ENCODE measurements around the gene AMFR. TPM values are rescaled to one million over a fixed set of nuclear protein-coding genes. Genes with fewer than 3 reads are reported as not detected.

Gene AMFR
- total and polyA plus RNA-seq, 2 of the 13 experiments (the other 11 are each of a cell fraction or from before 2014, with no cell fraction given): 52.9 to 108 TPM

DNA sequence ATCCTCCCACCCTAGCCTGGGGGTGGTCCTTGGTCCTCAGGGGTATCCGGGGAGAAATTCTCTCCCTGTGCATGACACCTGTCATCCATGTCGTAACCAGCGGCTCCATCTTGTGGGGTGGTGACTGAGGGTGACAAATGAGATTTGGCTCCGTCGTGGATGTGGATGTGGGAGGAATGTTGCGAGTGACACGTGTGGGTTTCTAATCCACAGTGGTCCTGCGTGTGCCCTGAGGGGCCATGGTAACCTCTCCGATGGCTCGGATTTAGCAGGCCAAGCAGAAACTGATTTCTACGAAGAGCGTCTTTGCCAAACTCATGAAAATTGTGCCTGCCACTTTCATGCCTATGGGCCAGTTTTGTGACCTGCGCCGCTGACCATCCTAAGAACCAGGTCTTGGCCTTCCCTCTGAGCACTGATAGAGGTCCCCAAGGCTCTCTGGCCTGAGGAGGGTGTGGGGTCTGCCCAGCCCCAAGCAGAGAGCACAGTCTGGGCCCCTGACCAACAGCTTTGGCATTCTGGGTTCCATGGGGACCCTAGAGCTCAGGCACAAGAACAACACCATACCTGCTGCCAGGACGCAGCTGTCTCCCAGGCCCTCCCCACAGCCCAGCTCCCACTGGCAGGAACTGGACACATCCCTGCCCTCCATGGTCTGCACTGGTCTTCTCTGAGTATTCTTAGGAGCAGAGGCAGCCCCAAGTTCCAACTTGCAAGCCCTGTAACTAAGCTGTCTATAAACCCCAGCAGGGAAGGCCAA is 79.0 kb downstream of the AMFR start:
- H3K4me3 ChIP-seq (replicated peaks in 1 of 3; ENCODE audit: insufficient read depth in 1 of 3, low read depth in 2 of 3, low read length in 3 of 3): no peak overlapping the region
- H3K9me3 ChIP-seq (ENCODE audit: low read length): no peaks in the 10 kb centered on the region
- DNase-seq (ENCODE audit: low spot score) (no peak), ATAC-seq (no peak), FAIRE-seq (no peak)
- H3K27me3 ChIP-seq (ENCODE audit: control insufficient read depth in 1 of 2, insufficient read depth in 2 of 2, low read length in 2 of 2): peaks cover 8 to 55% of the 10 kb centered on the region in 2 experiments; a peak in 3 of 5 replicates
- no peak for TF ChIP-seq ZNF468 (CRISPR knock-in tag; IDR thresholded peaks at IDR 0.05)
- TF ChIP-seq, protein P1, sequence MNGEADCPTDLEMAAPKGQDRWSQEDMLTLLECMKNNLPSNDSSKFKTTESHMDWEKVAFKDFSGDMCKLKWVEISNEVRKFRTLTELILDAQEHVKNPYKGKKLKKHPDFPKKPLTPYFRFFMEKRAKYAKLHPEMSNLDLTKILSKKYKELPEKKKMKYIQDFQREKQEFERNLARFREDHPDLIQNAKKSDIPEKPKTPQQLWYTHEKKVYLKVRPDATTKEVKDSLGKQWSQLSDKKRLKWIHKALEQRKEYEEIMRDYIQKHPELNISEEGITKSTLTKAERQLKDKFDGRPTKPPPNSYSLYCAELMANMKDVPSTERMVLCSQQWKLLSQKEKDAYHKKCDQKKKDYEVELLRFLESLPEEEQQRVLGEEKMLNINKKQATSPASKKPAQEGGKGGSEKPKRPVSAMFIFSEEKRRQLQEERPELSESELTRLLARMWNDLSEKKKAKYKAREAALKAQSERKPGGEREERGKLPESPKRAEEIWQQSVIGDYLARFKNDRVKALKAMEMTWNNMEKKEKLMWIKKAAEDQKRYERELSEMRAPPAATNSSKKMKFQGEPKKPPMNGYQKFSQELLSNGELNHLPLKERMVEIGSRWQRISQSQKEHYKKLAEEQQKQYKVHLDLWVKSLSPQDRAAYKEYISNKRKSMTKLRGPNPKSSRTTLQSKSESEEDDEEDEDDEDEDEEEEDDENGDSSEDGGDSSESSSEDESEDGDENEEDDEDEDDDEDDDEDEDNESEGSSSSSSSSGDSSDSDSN (CRISPR knock-in tag; IDR thresholded peaks at IDR 0.05): 0 out of 2 replicates have a peak, but pooled peaks have one; percentile 34
- no peaks in the 10 kb centered on the region for H4K20me1 ChIP-seq (ENCODE audit: insufficient read depth, low read length)
- CTCF ChIA-PET (ENCODE audit: low intra/inter-chr PET ratio, low total read pairs): no interaction called here
- no peak overlapping the region for H3K4me2 ChIP-seq (ENCODE audit: low read depth, low read length)
- H3K36me3 ChIP-seq (replicated peaks in 1 of 2; ENCODE audit: control insufficient read depth in 1 of 2, insufficient read depth in 2 of 2, low read length in 2 of 2): no peaks in the 10 kb centered on the region
- BruUV-seq (replicated peaks): no TSS peak
- in situ Hi-C loops (cut with HindIII; ENCODE audit: extremely low pct_ligation_motif_present, low pct_unique_long_range_greater_than_20kb) (no loop called here), intact Hi-C loops (cut with micrococcal nuclease; ENCODE audit: unreplicated experiment) (no loop called here)
- no peak overlapping the region for H3K9ac ChIP-seq (ENCODE audit: insufficient read depth, low read depth, low read length)
- H3K4me1 ChIP-seq (ENCODE audit: insufficient read depth, low read length): peaks cover 22% of the 10 kb centered on the region
- WGBS (ENCODE audit: low lambda C conversion rate): 77% methylated on average over 14 of the region's 15 CpGs
- POLR2A ChIA-PET: no interaction called here
- no peaks in the 10 kb centered on the region for H3K79me2 ChIP-seq (ENCODE audit: insufficient read depth, low read length)
- no peak overlapping the region for H2AFZ ChIP-seq (ENCODE audit: low read length)
- no peak overlapping the region for H3K27ac ChIP-seq (ENCODE audit: extremely low read length, insufficient read depth, low read length)

DNA sequence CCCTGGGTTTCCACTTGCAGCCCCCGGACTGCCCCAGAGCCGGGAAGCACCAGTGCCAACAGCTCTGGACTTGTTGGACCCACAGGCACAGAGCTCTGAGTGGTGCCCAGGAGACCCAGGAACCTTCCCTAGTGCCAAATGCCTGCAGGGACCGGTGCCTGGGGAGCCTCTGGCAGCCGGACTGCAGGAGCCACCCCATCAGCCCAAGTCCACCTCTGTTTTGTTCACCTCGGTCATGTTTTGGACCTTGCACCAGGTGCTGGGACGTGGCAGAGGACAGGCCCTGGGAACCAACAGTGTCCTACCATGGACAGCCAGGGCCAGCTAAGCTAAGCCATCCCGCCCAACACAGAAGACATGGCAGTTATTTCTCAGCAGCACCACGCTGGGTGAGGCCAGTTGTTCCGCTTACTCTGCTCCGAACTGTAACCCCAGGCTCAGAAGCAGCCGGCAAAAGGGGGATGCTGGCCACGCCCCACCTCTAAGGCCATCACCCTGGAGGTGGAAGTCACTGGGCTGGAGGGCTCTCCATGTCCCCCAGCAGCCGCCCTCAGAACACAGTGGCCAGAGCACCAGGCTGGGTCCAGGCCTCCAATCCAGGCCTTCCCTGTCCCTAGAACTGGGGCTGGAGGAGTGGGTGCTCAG is 79.8 kb downstream of the AMFR start:
- BruUV-seq (replicated peaks): no TSS peak
- peak overlapping the region; percentile 61 for H3K4me2 ChIP-seq (ENCODE audit: low read depth, low read length)
- H3K9me3 ChIP-seq (ENCODE audit: low read length): no peaks in the 10 kb centered on the region
- FAIRE-seq (no peak), DNase-seq (ENCODE audit: low spot score) (no peak), ATAC-seq (peak; percentile 42)
- H3K79me2 ChIP-seq (ENCODE audit: insufficient read depth, low read length): no peaks in the 10 kb centered on the region
- CTCF ChIA-PET (ENCODE audit: low intra/inter-chr PET ratio, low total read pairs): no interaction called here
- peaks cover 11 to 55% of the 10 kb centered on the region in 2 experiments; a peak in 3 of 5 replicates for H3K27me3 ChIP-seq (ENCODE audit: control insufficient read depth in 1 of 2, insufficient read depth in 2 of 2, low read length in 2 of 2)
- H3K9ac ChIP-seq (ENCODE audit: insufficient read depth, low read depth, low read length): peak overlapping the region; percentile 35; the same call in 1 of the 2 replicates
- in situ Hi-C loops (cut with HindIII; ENCODE audit: extremely low pct_ligation_motif_present, low pct_unique_long_range_greater_than_20kb): no loop called here
- H3K4me3 ChIP-seq (replicated peaks in 1 of 3; ENCODE audit: insufficient read depth in 1 of 3, low read depth in 2 of 3, low read length in 3 of 3): peak overlapping the region in 1 of 3 experiments; percentile 51; a peak in 1 of 6 replicates
- no peak overlapping the region for H2AFZ ChIP-seq (ENCODE audit: low read length)
- H4K20me1 ChIP-seq (ENCODE audit: insufficient read depth, low read length): no peaks in the 10 kb centered on the region
- WGBS (ENCODE audit: low lambda C conversion rate): 50% methylated on average over 2 of the region's 13 CpGs
- peaks cover 22% of the 10 kb centered on the region for H3K4me1 ChIP-seq (ENCODE audit: insufficient read depth, low read length)
- no peak overlapping the region for H3K27ac ChIP-seq (ENCODE audit: extremely low read length, insufficient read depth, low read length)
- POLR2A ChIA-PET: no interaction called here
- intact Hi-C loops (cut with micrococcal nuclease; ENCODE audit: unreplicated experiment): no loop called here
- no peaks in the 10 kb centered on the region for H3K36me3 ChIP-seq (replicated peaks in 1 of 2; ENCODE audit: control insufficient read depth in 1 of 2, insufficient read depth in 2 of 2, low read length in 2 of 2)
- TF ChIP-seq KLF16 (CRISPR knock-in tag; IDR thresholded peaks at IDR 0.05): no peak
- no peak for TF ChIP-seq CBX1 (IDR thresholded peaks at IDR 0.05; ENCODE audit: low read depth)
- peak; percentile 33; the same call in 1 of the 2 replicates for TF ChIP-seq ZNF687 (CRISPR knock-in tag; IDR thresholded peaks at IDR 0.05)
- 0 out of 2 replicates have a peak, but pooled peaks have one; percentile 0 for TF ChIP-seq ZNF276 (CRISPR knock-in tag; IDR thresholded peaks at IDR 0.05; ENCODE audit: low read depth)
- peak; percentile 27; the same call in 1 of the 2 replicates for TF ChIP-seq SALL1 (CRISPR knock-in tag; IDR thresholded peaks at IDR 0.05)
